OCI-LY3 (cell line): ENCODE measurements around the gene PRRT1.

Experiments used
- H2AFZ ChIP-seq: fragments of 200-600, 300-600 bp; shearing (Covaris generic); 2 replicates; pipeline ENCODE4 v1.6.0; 2014; ENCODE audit warnings: antibody characterized with exemption, low read depth, low read length
- H3K27ac ChIP-seq: fragments of 200-600, 300-600 bp; sonication (generic); 2 replicates; pipeline ENCODE4 v1.5.1; 2014; ENCODE audit warnings: mild to moderate bottlenecking, low read length, moderate library complexity, mixed read lengths
- H3K27me3 ChIP-seq: fragments of 200-600, 300-600 bp; sonication (generic); 2 replicates; pipeline ENCODE4 v1.6.1; 2014; ENCODE audit warnings: low read depth, low read length, mixed read lengths
- H3K36me3 ChIP-seq: fragments of 200-600, 300-600 bp; sonication (generic); replicated peaks from 2 replicates; pipeline ENCODE3; 2014; ENCODE audit warnings: low read depth, low read length, mixed read lengths
- H3K4me1 ChIP-seq: fragments of 300-600, 200-600 bp; sonication (generic); 2 replicates; pipeline ENCODE4 v1.6.1; 2014; ENCODE audit warnings: low read length, mixed read lengths
- H3K4me2 ChIP-seq: fragments of 200-600, 300-600 bp; sonication (generic); 2 replicates; pipeline ENCODE4 v1.6.1; 2014; ENCODE audit warnings: low read length, mixed read lengths
- H3K4me3 ChIP-seq: fragments of 300-600, 200-600 bp; sonication (generic); 2 replicates; pipeline ENCODE4 v1.5.1; 2014; ENCODE audit warnings: antibody characterized with exemption, mild to moderate bottlenecking, low read length, moderate library complexity
- H3K79me2 ChIP-seq: fragments of 300-600, 200-600 bp; shearing (Covaris generic); 2 replicates; pipeline ENCODE4 v1.6.1; 2014; ENCODE audit warnings: mild to moderate bottlenecking, low read length, mixed read lengths
- H3K9ac ChIP-seq: fragments of 300-600, 200-600 bp; shearing (Covaris generic); 2 replicates; pipeline ENCODE4 v1.6.0; 2014; ENCODE audit warnings: mild to moderate bottlenecking, low read length, moderate library complexity
- H3K9me3 ChIP-seq: fragments of 200-600, 300-600 bp; shearing (Covaris generic); 2 replicates; pipeline ENCODE4 v1.6.1; 2014; ENCODE audit warnings: low read length, mixed read lengths; ENCODE audit not compliant: insufficient read depth
- H4K20me1 ChIP-seq: fragments of 200-600, 300-600 bp; sonication (generic); 2 replicates; pipeline ENCODE4 v1.6.1; 2016; ENCODE audit warnings: low read length, mixed read lengths; ENCODE audit not compliant: insufficient read depth
- CTCF ChIP-seq: fragments of 200-600, 300-600 bp; sonication (generic); IDR thresholded peaks from 2 replicates; pipeline ENCODE4 v1.5.1; 2014; ENCODE audit warnings: antibody characterized with exemption, low read length, low read depth
- EZH2phosphoT487 ChIP-seq: fragments of 200-600 bp; shearing (Covaris generic); IDR thresholded peaks from 2 replicates; pipeline ENCODE4 v1.6.1; 2018; ENCODE audit warnings: antibody characterized with exemption, mixed run types, low read depth

The PRRT1 gene

GRCh38 chr6:32153564-32154513 is 2.1 kb upstream of the PRRT1 start, which contains the start of gene PPT2:
Gene PPT2, plus strand, starts transcription at chr6:32154141. Its CDS starts 454 bp downstream, at chr6:32154595.
- H2AFZ ChIP-seq = peak within 1 kb of the TSS; percentile 97
- H3K79me2 ChIP-seq = no peaks in the 10 kb centered on the region
- TF ChIP-seq CTCF (no peak), EZH2phosphoT487 (no peak)
- H4K20me1 ChIP-seq = no peaks in the 10 kb centered on the region
- no peaks in the 10 kb centered on the region for H3K36me3 ChIP-seq
- peak within 1 kb of the TSS; percentile 96 for H3K4me3 ChIP-seq
- H3K27ac ChIP-seq = no peak within 1 kb of the TSS
- peak within 1 kb of the TSS; percentile 75 for H3K9ac ChIP-seq
- H3K9me3 ChIP-seq = no peaks in the 10 kb centered on the region
- peaks cover 8% of the 10 kb centered on the region for H3K4me1 ChIP-seq
- no peaks in the 10 kb centered on the region for H3K27me3 ChIP-seq
- H3K4me2 ChIP-seq = peak within 1 kb of the TSS; percentile 84

- TF ChIP-seq EZH2phosphoT487 (no peak), CTCF (no peak)
- H3K27ac ChIP-seq = no peak overlapping the region
Observed at GRCh38 chr6:32152769-32153563, 1.2 kb upstream of the PRRT1 start.

GRCh38 chr6:32151181-32151862 is 417 bp downstream of the PRRT1 start:
- Histone ChIP-seq H2AFZ (no peak overlapping the region), H3K4me2 (no peak overlapping the region)

More at GRCh38 chr6:32152769-32153563, 1.2 kb upstream of the PRRT1 start:
- peak overlapping the region; percentile 96 for H3K4me3 ChIP-seq
- no peak overlapping the region for H2AFZ ChIP-seq
- no peaks in the 10 kb centered on the region for H3K79me2 ChIP-seq
- peaks cover 8% of the 10 kb centered on the region for H3K4me1 ChIP-seq
- no peak overlapping the region for H3K9ac ChIP-seq
- H4K20me1 ChIP-seq = no peaks in the 10 kb centered on the region
- no peaks in the 10 kb centered on the region for H3K36me3 ChIP-seq
- H3K27me3 ChIP-seq = no peaks in the 10 kb centered on the region
- H3K4me2 ChIP-seq = peak overlapping the region; percentile 84
- no peaks in the 10 kb centered on the region for H3K9me3 ChIP-seq

More at GRCh38 chr6:32151181-32151862, 417 bp downstream of the PRRT1 start:
- Histone ChIP-seq H3K27ac (no peak overlapping the region), H3K79me2 (no peaks in the 10 kb centered on the region), H4K20me1 (no peaks in the 10 kb centered on the region), H3K4me3 (no peak overlapping the region), H3K9me3 (no peaks in the 10 kb centered on the region), H3K4me1 (peaks cover 8% of the 10 kb centered on the region), H3K9ac (no peak overlapping the region), H3K27me3 (0 out of 2 replicates have a peak, but pooled peaks cover 5% of the 10 kb centered on the region), H3K36me3 (no peaks in the 10 kb centered on the region)
- TF ChIP-seq CTCF (no peak), EZH2phosphoT487 (no peak)
